Glomerular visceral epithelial cell (primary cell): ENCODE data around the gene CKS1B.
"Not testable (repeated sequence)": the region's sequence is repeated elsewhere in the genome, so short reads cannot be mapped to it uniquely, and the experiment has no call there.

ENCODE experiments used
- DNase-seq: peaks from one replicate; pipeline ENCODE4 v3.0.0-alpha.2; 2016; ENCODE audit errors: extremely low spot score

Gene CKS1B

DNA sequence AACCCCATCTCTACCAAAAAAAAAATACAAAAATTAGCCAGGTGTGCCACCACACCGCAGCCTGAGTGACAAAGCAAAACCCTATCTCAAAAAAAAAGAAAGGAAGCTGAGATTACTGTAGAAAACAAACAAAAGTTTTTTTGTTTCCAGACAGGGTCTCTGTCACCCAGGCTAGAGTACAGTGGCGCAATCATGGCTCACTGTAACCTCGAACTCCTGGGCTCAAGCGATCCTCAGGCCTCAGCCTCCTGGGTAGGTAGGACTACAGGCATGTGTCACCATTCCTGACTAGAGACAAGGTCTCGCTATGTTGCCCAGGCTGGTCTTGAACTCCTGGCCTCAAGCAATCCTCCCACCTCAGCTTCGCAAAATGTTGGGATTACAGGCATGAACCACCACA is 10.1 kb upstream of the CKS1B start:
- no peak for DNase-seq

DNA sequence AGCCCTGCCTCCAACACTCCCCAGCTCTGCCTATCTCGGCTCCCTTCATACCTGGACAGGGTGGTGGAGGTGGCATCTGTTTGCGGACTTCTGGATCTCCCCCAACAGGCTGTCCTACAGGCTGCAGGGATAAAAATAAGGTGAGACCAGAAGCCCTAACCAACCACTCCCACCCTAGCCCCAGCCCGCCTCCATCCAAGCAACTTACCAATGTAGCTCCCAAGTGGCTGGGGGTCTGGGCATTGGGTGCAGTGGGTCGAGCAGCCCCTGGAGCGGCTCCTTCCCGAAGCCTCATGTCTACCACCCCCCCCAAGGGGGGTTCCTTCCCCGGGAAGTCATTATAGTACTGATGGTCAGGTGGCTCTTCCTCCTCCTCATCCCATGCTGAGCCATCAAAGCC is 8.4 kb upstream of the CKS1B start:
- no peak for DNase-seq

DNA sequence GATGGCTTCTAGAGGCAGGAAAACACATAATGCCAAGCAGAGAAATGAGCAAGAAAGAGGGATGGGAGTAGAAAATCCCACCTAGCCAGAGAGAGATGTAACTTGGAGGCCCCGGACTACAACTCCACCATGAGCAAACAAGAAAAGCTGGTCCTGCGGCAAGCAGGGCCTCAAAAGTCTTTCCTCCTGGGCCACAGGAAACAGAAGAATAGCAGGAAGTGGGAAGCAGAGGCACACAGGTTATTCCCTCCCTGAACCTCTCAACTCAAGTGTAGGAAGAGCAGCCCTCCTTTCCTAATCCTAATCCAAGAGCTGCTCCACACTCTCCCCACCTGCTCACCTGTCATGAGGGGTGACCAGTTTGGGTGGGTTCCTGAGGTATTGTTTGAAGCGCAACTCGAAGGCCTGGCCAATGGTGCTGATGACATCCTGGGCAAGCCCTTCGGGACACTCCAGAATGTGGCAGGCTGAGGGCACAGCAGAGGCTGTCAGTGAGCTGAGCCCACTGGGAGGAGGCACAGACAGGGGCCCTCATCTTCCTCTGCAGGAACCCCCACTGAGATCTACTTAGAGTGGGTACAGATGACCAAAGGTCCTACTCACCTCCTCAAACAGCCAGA is 7.0 kb upstream of the CKS1B start:
- DNase-seq: no peak

- no peak for DNase-seq
Measured at GRCh38 chr1:154968731-154969130, 5.8 kb upstream of the CKS1B start.

- DNase-seq: no peak
Measured at GRCh38 chr1:154969246-154969645, 5.2 kb upstream of the CKS1B start.

- DNase-seq: no peak
Measured at GRCh38 chr1:154969860-154970452, 4.5 kb upstream of the CKS1B start.

DNA sequence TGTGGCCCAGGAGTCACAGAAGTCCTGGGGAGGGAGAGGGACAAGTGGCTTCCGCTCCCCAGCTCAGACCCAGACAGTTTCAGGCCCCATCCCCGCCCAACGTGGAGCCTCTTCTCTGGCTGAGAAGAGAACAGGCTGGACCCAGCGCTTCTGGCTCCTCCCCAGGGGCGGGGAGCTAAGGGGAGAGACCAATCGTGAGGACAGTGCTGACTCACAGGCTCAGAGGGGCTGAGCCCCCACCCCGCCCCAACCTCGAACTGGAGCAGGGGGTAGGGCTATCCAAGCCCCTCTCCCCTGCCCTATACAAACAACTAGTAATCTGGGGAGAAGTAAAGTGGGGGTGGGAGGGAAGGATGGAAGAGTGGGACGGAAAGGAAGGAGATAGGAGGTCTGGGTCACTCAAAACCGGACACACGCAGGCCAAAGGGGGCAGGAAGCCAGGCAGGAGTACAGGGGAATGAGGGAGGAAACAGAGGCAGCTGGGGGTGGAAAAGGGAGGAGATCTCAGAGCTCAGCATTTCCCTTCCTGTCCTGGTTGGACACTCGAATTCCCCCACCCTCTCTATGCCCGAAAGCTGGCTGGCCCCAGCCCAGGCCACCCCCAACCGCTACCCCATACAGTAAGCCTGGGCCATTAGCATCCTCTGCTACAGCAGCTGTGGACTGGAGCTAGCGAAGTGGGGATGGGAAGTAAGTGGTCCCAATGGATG is 3.7 kb upstream of the CKS1B start, which contains the start of gene SHC1:
SHC1 (minus strand) TSS at position 117 of the 710 bp plus-strand sequence. CDS start 221 bp downstream, outside the sequence.
- peak; percentile 89 for DNase-seq

DNA sequence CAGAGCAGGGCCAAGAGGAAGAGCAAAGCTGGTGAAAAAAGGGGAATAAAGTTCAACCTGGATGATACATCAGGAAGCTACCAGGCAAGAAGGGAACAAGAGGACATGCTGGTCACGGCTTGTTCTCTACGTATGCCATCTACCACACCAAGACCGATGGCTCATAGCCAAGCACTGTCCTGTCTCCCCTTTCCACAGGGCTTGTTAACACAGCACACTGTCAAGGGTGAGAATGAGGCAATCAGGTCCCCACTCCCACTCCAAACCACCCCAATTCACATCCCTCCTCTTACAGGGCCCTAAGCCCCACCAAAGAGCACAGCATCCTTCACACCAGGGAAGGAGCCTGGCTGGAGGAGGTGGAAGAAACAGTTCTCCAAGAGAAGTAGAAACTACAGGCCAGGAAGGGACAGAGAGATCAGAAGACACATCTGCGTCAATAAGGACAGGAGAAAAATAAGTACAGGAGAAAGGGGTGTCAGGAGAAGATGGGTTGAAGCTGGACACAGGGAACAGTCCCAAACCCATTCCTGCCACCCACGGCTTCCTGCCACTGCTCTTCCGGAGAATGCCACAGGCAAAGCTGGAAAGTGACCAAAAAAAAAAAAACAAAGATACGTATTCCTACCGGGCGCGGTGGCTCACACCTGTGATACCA is 3.0 kb upstream of the CKS1B start:
- no peak for DNase-seq

GRCh38 chr1:154972213-154972516 is 2.3 kb upstream of the CKS1B start:
- no peak for DNase-seq

GRCh38 chr1:154972517-154973343 is 1.8 kb upstream of the CKS1B start:
- peak; percentile 97 for DNase-seq

DNA sequence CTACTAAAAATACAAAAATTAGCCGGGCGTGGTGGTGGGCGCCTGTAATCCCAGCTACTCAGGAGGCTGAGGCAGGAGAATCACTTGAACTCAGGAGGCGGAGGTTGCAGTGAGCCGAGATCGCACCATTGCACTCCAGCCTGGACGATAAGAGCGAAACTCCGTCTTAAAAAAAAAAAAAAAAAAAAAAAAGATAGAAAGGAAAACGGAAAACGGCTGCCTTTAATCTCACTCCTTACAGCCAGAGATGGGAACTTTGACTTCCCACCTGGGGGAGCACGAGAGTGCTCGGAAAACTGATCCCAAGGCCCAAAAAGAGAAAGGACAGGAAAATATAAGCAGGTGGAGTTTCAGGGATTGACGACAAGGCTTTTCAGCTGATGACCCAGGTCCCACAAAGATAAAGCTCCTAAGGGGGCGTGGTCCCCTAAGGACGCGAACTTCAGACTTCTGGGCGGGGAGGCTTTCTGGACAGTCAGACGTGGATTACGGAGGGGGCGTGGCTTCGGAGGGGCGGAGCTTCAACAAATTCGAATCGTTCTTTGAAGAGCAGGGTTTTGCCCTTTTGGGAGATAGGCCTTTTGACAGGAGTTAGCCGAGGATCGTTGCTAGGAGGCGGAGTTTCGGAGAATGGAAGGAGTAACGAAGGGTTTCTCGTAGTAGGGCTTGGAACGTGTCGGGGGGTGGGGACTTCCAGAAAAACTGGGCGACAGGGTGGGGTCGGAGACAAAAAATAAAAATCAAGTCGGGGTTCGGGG is 958 bp upstream of the CKS1B start:
- DNase-seq: peak; percentile 99

DNA sequence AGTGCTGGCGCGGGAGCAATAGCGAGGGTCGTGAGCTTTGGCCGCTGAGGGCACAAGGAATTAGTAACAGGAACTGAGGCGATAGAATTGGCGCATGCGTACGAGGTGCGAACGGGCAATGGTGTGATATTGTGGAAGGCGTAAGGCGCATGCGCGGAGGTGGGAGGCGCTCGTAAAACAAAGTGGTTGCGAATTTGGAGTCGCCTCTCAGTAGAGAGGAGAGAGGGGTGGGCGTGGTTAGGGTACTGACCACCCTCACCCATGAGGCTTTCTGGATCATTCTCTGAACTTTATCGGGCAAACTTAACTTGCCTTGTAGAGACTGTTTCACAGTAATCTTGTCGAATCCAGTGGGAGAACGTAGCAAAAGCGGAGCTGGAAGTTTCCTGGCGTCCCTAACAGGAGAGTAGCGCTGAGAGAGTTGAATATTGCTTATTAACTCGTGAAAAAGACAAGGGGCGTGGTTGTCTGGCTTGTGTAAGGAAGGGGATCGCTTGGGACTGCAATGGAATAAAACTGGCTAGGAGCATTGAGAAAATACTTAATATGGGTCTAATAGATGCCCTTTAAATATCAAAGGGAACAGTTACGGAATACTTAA is 427 bp downstream of the CKS1B start:
- peak; percentile 97 for DNase-seq

GRCh38 chr1:154975409-154976059 is 1.1 kb downstream of the CKS1B start:
- peak; percentile 58 for DNase-seq

DNA sequence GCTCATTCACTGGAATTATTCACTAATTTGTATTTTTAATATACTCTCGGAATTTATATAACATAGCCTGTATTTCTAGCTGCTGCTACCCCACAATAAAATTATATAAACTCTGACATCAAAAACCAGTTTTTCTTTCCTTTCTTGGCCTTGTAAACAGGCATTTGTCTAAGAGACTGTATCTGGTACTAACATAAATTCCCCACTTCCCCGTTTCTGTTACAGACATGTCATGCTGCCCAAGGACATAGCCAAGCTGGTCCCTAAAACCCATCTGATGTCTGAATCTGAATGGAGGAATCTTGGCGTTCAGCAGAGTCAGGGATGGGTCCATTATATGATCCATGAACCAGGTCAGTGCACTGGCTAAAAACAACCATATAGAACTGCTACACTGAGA is 3.3 kb downstream of the CKS1B start:
- DNase-seq: not testable (repeated sequence)

DNA sequence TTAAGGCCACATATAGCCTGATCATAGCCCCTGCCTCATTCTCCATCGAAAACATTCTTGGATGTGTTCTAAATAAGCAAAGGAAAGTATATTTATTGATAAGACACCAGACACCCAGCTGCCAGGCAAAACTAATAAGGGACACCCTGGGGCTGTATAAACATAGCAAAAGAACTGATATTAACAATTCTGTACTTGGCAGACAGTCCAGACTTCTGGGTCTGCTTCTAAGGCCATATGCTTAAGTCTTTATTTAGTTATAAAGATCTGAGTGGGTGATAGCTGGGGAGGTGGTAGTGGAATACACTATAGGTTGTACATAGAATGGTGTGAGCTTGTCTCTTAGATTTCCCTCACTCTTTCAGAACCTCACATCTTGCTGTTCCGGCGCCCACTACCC is 3.9 kb downstream of the CKS1B start:
- no peak for DNase-seq

DNA sequence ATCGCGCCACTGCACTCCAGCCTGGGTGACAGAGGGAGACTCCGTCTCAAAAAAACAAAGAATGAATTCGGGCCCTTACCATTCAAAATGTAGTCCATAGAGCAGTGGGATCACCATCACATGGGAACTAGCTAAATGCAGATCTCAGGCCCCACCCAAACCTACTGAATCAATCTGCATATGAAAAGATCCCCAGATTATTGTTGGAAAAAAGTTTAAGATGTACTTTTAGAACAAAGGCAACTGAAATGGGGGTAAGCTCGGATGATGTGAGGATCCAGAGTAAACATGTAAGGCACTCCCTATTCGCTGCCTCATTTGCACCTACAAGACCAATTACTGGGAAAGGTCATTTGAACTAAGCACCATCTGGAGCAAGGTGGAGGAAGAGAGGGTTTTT is 7.9 kb downstream of the CKS1B start:
- no peak for DNase-seq

DNA sequence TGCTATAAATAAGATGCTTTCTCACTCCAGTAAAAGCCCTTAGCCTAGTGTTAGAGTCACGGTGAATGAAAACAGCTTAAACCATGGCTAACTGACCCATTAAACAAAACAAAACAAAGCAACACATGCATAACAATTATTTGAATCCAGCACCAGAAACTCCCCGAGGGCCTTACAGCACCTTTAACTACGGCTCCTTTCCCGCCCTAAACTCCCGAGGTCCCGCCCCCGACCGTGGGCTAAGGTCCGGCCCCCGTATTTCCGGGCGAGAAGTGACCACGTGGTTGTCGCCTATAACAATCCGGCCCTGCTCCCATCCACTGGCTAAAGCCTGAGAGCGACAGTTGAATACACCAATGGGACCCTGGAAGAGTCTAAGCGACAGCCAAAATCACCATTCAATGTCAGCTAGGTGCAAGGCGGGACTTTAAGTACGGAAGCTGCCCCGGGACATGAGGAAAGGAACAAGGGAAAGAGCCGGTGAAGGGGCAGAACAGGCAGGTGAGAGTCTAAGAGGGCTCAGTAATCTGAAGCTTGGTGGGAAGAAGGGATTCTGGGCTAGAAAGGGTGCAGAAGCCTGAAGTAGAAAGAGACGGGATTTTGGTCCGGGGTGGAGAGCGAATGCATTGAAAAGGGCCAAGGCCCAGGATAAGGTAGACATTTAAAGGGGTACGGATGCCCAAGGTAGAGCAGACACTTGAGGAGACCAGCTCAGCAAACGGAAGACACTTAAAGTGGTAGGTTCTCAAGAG is 8.6 kb downstream of the CKS1B start, which contains the start of gene FLAD1:
FLAD1 (plus strand) TSS at position 448 of the 752 bp plus-strand sequence. CDS start 351 bp downstream, outside the sequence.
- DNase-seq: peak; percentile 99

DNA sequence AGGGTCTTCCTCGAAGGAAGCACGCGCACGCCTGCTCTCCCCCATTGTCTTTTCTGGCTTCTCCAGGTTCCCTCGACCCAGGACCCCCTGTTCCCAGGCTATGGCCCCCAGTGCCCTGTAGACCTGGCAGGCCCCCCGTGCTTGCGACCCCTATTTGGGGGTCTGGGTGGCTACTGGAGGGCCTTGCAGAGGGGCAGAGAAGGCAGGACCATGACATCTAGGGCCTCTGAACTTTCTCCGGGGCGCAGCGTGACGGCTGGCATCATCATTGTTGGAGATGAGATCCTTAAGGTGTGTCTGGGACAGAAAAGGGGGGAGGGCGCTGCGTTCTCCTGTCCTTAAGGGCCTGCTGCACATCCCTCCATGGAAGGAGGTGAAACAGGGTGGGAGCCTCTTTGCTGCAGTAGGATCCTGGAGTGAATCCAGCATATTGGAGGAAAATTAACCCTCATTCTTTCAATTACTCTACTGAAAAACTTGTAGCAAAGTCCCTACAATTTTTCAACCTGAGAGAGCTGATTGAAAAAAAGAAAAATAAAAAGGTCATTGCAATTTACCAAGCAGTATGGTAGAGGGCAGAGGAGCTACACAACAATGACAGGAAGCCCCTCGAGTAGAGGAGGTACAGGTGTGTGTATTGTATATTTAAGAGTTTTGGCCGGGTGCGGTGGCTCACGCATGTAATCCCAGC is 9.4 kb downstream of the CKS1B start:
- no peak for DNase-seq

- not testable (repeated sequence) for DNase-seq
Measured at GRCh38 chr1:154986736-154987135, 12.3 kb downstream of the CKS1B start.
